HCT116 (cell line): Measurements from ENCODE around the gene TNFAIP8. TPM values are rescaled to one million over a fixed set of nuclear protein-coding genes. Genes with fewer than 3 reads are reported as not detected.

Experiments
- ATAC-seq: fragments of 200-7000 bp; cut with Tn5 transposase; 2 replicates; pipeline ENCODE4 v1.9.1; 2020; ENCODE audit warnings: mild to moderate bottlenecking, moderate library complexity
- BruUV-seq: library from RNA; stranded (reverse); fragments of 400-500 nt; replicated peaks from 2 replicates; lab custom pipeline; 2021; lab: Mats Ljungman, UMichigan
- CTCF ChIA-PET: fragments of 300-600 bp; sonication (Branson Sonifier 250); formaldehyde crosslinking; loops from one replicate; lab custom pipeline; 2021; ENCODE audit warnings: antibody characterized with exemption; lab: Charles Lee
- POLR2A ChIA-PET: fragments of 300-600, 350-600 bp; sonication (Branson Sonifier 250); formaldehyde crosslinking; loops from one replicate; lab custom pipeline; 2021; ENCODE audit warnings: antibody characterized with exemption; lab: Charles Lee
- RAD21 ChIA-PET, 2 experiments: fragments of 300-600 bp; sonication (Branson Sonifier 250); formaldehyde crosslinking; loops; one replicate each; lab custom pipeline; 2023; ENCODE audit warnings: low total read pairs in 2 of 2; ENCODE audit not compliant: uncharacterized antibody in 2 of 2, unreplicated experiment in 2 of 2, low non-redundant PET in 1 of 2; lab: Charles Lee
- DNase-seq: peaks from one replicate; pipeline ENCODE4 v3.0.0-alpha.2; 2010; ENCODE audit warnings: low read depth, low spot score
- H2AFZ ChIP-seq: fragments of 200-600 bp; shearing (Covaris generic), sonication (generic); 2 replicates; pipeline ENCODE4 v1.6.1; 2017; ENCODE audit warnings: low read depth, mixed run types, mixed read lengths, antibody characterized with exemption, low read length; ENCODE audit not compliant: poor library complexity, severe bottlenecking
- H3K27ac ChIP-seq: 2 replicates; pipeline ENCODE4 v1.5.1; 2012; ENCODE audit warnings: low read depth, low read length
- H3K27me3 ChIP-seq: fragments of 200-600 bp; sonication (generic); 2 replicates; pipeline ENCODE4 v1.6.1; 2016; ENCODE audit warnings: mixed run types, low read length, mixed read lengths; ENCODE audit not compliant: insufficient read depth
- H3K36me3 ChIP-seq, 2 experiments: fragments of 200-500 bp in 1 of 2; fragments of 200-600 bp in 1 of 2; sonication (Bioruptor generic) in 1 of 2; sonication (generic) in 1 of 2; 2 replicates each; pipeline versions ENCODE4 v1.5.1 to v1.6.1; 2014 to 2016; ENCODE audit warnings: low read length in 2 of 2, inconsistent platforms in 1 of 2, mixed read lengths in 1 of 2, mixed run types in 1 of 2; ENCODE audit not compliant: insufficient read depth in 2 of 2, control insufficient read depth in 1 of 2
- H3K4me1 ChIP-seq, 2 experiments: fragments of 200-600 bp in 1 of 2; sonication (generic) in 1 of 2; 2 replicates each; pipeline versions ENCODE4 v1.5.1 to v1.6.1; 2012 to 2017; ENCODE audit warnings: low read length in 2 of 2, inconsistent platforms in 1 of 2, mild to moderate bottlenecking in 1 of 2, mixed read lengths in 1 of 2, mixed run types in 1 of 2, moderate library complexity in 1 of 2; ENCODE audit not compliant: insufficient read depth in 2 of 2, control insufficient read depth in 1 of 2
- H3K4me2 ChIP-seq: fragments of 200-600 bp; sonication (generic); 2 replicates; pipeline ENCODE4 v1.6.1; 2017; ENCODE audit warnings: mixed run types, low read length, mixed read lengths
- H3K4me3 ChIP-seq, 2 experiments: fragments of 200-600 bp in 1 of 2; sonication (generic) in 1 of 2; replicated peaks in 1 of 2; 2 replicates each; pipeline ENCODE4 v1.5.1; 2011 to 2016; ENCODE audit warnings: low read length in 2 of 2, control low read depth in 1 of 2, low read depth in 1 of 2, mild to moderate bottlenecking in 1 of 2, mixed read lengths in 1 of 2, mixed run types in 1 of 2
- H3K79me2 ChIP-seq: fragments of 200-600 bp; sonication (generic); 2 replicates; pipeline ENCODE4 v1.6.1; 2017; ENCODE audit warnings: mild to moderate bottlenecking, mixed run types, low read length, moderate library complexity, mixed read lengths; ENCODE audit not compliant: insufficient read depth
- H3K9ac ChIP-seq: fragments of 200-600 bp; sonication (generic); 2 replicates; pipeline ENCODE4 v1.6.1; 2016; ENCODE audit warnings: low read length, mixed read lengths
- H3K9me2 ChIP-seq: fragments of 200-600 bp; sonication (generic), shearing (Covaris generic); 2 replicates; pipeline ENCODE4 v1.6.1; 2017; ENCODE audit warnings: mixed run types, mild to moderate bottlenecking, moderate library complexity; ENCODE audit not compliant: insufficient read depth
- H3K9me3 ChIP-seq, 2 experiments: fragments of 200-500 bp in 1 of 2; fragments of 200-600 bp in 1 of 2; sonication (Bioruptor generic) in 1 of 2; sonication (generic) in 1 of 2; 2 replicates each; pipeline ENCODE4 v1.6.1; 2014 to 2017; ENCODE audit warnings: low read length in 2 of 2, mixed read lengths in 2 of 2, inconsistent platforms in 1 of 2, low read depth in 1 of 2, mild to moderate bottlenecking in 1 of 2, mixed run types in 1 of 2, moderate library complexity in 1 of 2; ENCODE audit not compliant: control insufficient read depth in 1 of 2, insufficient read depth in 1 of 2
- H4K20me1 ChIP-seq: fragments of 200-600 bp; sonication (generic), shearing (Covaris generic); 2 replicates; pipeline ENCODE4 v1.6.1; 2017; ENCODE audit warnings: mixed run types, mild to moderate bottlenecking, moderate library complexity; ENCODE audit not compliant: insufficient read depth
- CEBPB ChIP-seq: IDR thresholded peaks from 2 replicates; pipeline ENCODE4 v1.6.1; 2012; ENCODE audit warnings: low read depth
- CTCF ChIP-seq, 3 experiments: fragments of 200-600 bp in 1 of 3; sonication (generic) in 1 of 3; IDR thresholded peaks in 2 of 3; conservative IDR thresholded peaks in 1 of 3; 2 replicates each; pipeline ENCODE4 v1.5.1; 2012 to 2017; ENCODE audit warnings: low read depth in 2 of 3, low read length in 2 of 3, antibody characterized with exemption in 1 of 3, borderline replicate concordance in 1 of 3, control low read depth in 1 of 3, mild to moderate bottlenecking in 1 of 3, mixed read lengths in 1 of 3, mixed run types in 1 of 3, moderate library complexity in 1 of 3; ENCODE audit not compliant: insufficient read depth in 1 of 3
- EZH2 ChIP-seq: fragments of 200-600 bp; sonication (generic); IDR thresholded peaks from 2 replicates; pipeline ENCODE4 v1.6.1; 2017; ENCODE audit warnings: antibody characterized with exemption, mixed run types
- JUND ChIP-seq: IDR thresholded peaks from 2 replicates; pipeline ENCODE4 v1.6.1; 2012
- POLR2A ChIP-seq: IDR thresholded peaks from 2 replicates; pipeline ENCODE4 v1.7.0; 2011; ENCODE audit warnings: borderline replicate concordance; ENCODE audit not compliant: insufficient read depth, insufficient read length; ENCODE audit errors: extremely low read depth
- SP1 ChIP-seq: IDR thresholded peaks from 2 replicates; pipeline ENCODE4 v1.6.1; 2012; ENCODE audit warnings: low read depth
- TCF7L2 ChIP-seq: IDR thresholded peaks from 2 replicates; pipeline ENCODE4 v1.7.0; 2011; ENCODE audit warnings: borderline replicate concordance, inconsistent platforms; ENCODE audit not compliant: insufficient read depth, insufficient read length; ENCODE audit errors: extremely low read depth
- ZBTB33 ChIP-seq: IDR thresholded peaks from 2 replicates; pipeline ENCODE4 v1.6.1; 2011; ENCODE audit warnings: mild to moderate bottlenecking, low read length, moderate library complexity; ENCODE audit not compliant: insufficient replicate concordance; ENCODE audit errors: extremely low read depth
- ZNF274 ChIP-seq: fragments of 200-500 bp; sonication (Bioruptor generic); IDR thresholded peaks from 2 replicates; pipeline ENCODE4 v1.6.1; 2014; ENCODE audit warnings: mild to moderate bottlenecking, low read depth, low read length, inconsistent platforms
- intact Hi-C: fragments of 100-400 bp; cut with micrococcal nuclease; formaldehyde crosslinking; loops from 2 replicates; pipeline ENCODE4 v1.10.0; 2022
- total RNA-seq: library from RNA; stranded (reverse); gene quantifications from one replicate; pipeline ENCODE4 v1.2.1, GENCODE V29; 2021; ENCODE audit not compliant: unreplicated experiment
- TF ChIP-seq, protein P1 (sequence below): IDR thresholded peaks from 2 replicates; pipeline ENCODE4 v1.6.1; 2012

Gene TNFAIP8
- total RNA-seq, 1 experiment from 2014 or later, result 18.4 TPM

DNA sequence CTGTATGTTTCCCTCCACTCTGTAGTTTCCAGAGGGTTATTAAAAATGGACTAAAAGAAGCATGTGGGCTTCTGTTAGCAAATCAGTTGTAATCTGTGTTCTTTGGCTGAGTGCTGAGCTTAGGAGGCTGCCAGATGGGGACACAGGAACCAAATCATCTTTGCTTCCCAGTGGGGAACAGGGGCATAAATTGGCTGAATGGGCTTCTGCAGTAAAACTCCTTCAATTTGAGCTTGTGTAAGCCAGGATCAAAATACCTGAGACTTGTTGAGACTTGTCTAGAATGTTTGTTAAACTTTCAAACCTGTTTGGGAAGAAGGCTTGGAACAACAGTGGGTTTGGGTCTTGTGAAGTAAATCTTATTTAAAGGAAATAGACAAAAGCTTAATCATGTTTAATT is 32.2 kb upstream of the TNFAIP8 start:
- Histone ChIP-seq H3K27me3 (no peaks in the 10 kb centered on the region), H3K9me2 (no peaks in the 10 kb centered on the region), H4K20me1 (no peaks in the 10 kb centered on the region), H3K9ac (peak overlapping the region; percentile 58), H3K79me2 (peaks cover 5% of the 10 kb centered on the region; the same call in 1 of the 2 replicates), H2AFZ (peak overlapping the region; percentile 0), H3K4me3 (peak overlapping the region in 1 of 2 experiments; percentile 51; a peak in 1 of 4 replicates), H3K9me3 (no peaks in the 10 kb centered on the region), H3K4me1 (peaks cover 35 to 48% of the 10 kb centered on the region in 2 experiments), H3K4me2 (peak overlapping the region; percentile 81), H3K27ac (peak overlapping the region; percentile 83), H3K36me3 (no peaks in the 10 kb centered on the region)
- POLR2A ChIA-PET, result interaction anchor here (1.2 to 1.6 kb wide), 2 partner anchors 8 to 55 kb away, joined by 4 to 10 read pairs; no protein-coding TSS in a partner anchor
- no peak for DNase-seq
- TSS peak; percentile 90 for BruUV-seq
- peak; percentile 39 for ATAC-seq
- intact Hi-C loops, result no loop called here
- 0 out of 2 replicates have a peak, but pooled peaks have one; percentile 9 for TF ChIP-seq CEBPB
- TF ChIP-seq SP1, result peak; percentile 8; the same call in 1 of the 2 replicates
- TF ChIP-seq POLR2A, result no peak
- TF ChIP-seq JUND, result no peak
- CTCF ChIA-PET, result interaction anchor here (0.7 to 0.8 kb wide), 2 partner anchors 11 to 89 kb away, joined by 3 read pairs; no protein-coding TSS in a partner anchor
- RAD21 ChIA-PET, result no interaction called here

- Histone ChIP-seq H2AFZ (no peak overlapping the region), H3K36me3 (no peaks in the 10 kb centered on the region), H3K4me3 (peak overlapping the region in 1 of 2 experiments; percentile 51; a peak in 2 of 4 replicates), H3K27me3 (no peaks in the 10 kb centered on the region), H3K4me1 (peaks cover 35 to 48% of the 10 kb centered on the region in 2 experiments), H3K9me3 (no peaks in the 10 kb centered on the region), H3K9me2 (no peaks in the 10 kb centered on the region), H3K79me2 (peaks cover 5% of the 10 kb centered on the region; the same call in 1 of the 2 replicates), H4K20me1 (no peaks in the 10 kb centered on the region), H3K9ac (peak overlapping the region; percentile 58; the same call in 1 of the 2 replicates), H3K27ac (peak overlapping the region; percentile 83; the same call in 1 of the 2 replicates), H3K4me2 (peak overlapping the region; percentile 81)
- intact Hi-C loops, result no loop called here
- TF ChIP-seq, protein P1, sequence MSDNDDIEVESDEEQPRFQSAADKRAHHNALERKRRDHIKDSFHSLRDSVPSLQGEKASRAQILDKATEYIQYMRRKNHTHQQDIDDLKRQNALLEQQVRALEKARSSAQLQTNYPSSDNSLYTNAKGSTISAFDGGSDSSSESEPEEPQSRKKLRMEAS, result no peak
- no peak for TF ChIP-seq CEBPB
- no peak for TF ChIP-seq TCF7L2
- no peak for TF ChIP-seq ZNF274
- TF ChIP-seq EZH2, result no peak
- no peak for TF ChIP-seq ZBTB33
- no peak for TF ChIP-seq CTCF (IDR thresholded peaks at IDR 0.05 in 2 of 3, conservative IDR thresholded peaks at IDR 0.05 in 1 of 3; ENCODE audit: borderline replicate concordance in 1 of 3, insufficient read depth in 1 of 3, low read depth in 2 of 3, low read length in 2 of 3)
- TF ChIP-seq JUND, result no peak
- no peak for TF ChIP-seq POLR2A
- CTCF ChIA-PET, result no interaction called here
- ATAC-seq (no peak), DNase-seq (no peak)
- no TSS peak for BruUV-seq
- POLR2A ChIA-PET, result interaction anchor here (0.6 to 1.6 kb wide), 2 partner anchors 10 to 58 kb away, joined by 3 to 10 read pairs; no protein-coding TSS in a partner anchor
- RAD21 ChIA-PET, result interaction anchor here in 1 of 2 experiments (0.7 kb wide), 1 partner anchor 50 kb away, joined by 3 read pairs; no protein-coding TSS in a partner anchor
These were observed 31.0 kb upstream of the TNFAIP8 start for GRCh38 chr5:119324842-119325241.
